Neural cell (in vitro differentiated cells): ENCODE data around the gene TNS1. TPM values are rescaled to one million over a fixed set of nuclear protein-coding genes. Genes with fewer than 3 reads are reported as not detected.

Experiments
- H2AFZ ChIP-seq: fragments of 200-600, 300-800 bp; sonication (generic), shearing (Covaris generic); 2 replicates; pipeline ENCODE4 v1.6.0; 2014; ENCODE audit warnings: low read depth, mild to moderate bottlenecking, antibody characterized with exemption, low read length, moderate library complexity
- H3F3A ChIP-seq: fragments of 200-600 bp; shearing (Covaris generic); 2 replicates; pipeline ENCODE4 v1.6.1; 2016; ENCODE audit warnings: mild to moderate bottlenecking, moderate library complexity, mixed read lengths, antibody characterized with exemption, low read length; ENCODE audit not compliant: insufficient read depth, poor library complexity, severe bottlenecking
- H3K27ac ChIP-seq: fragments of 200-600, 300-800 bp; sonication (generic), shearing (Covaris generic); 2 replicates; pipeline ENCODE4 v1.5.1; 2014; ENCODE audit warnings: mild to moderate bottlenecking, low read length, moderate library complexity
- H3K27me3 ChIP-seq: fragments of 300-800, 200-600 bp; sonication (generic), shearing (Covaris generic); 2 replicates; pipeline ENCODE4 v1.6.0; 2014; ENCODE audit warnings: mild to moderate bottlenecking, low read depth, low read length, moderate library complexity; ENCODE audit not compliant: insufficient read depth
- H3K36me3 ChIP-seq: fragments of 300-800, 200-600 bp; sonication (generic), shearing (Covaris generic); 2 replicates; pipeline ENCODE4 v1.5.1; 2014; ENCODE audit warnings: mild to moderate bottlenecking, antibody characterized with exemption, low read length, moderate library complexity; ENCODE audit not compliant: insufficient read depth
- H3K4me2 ChIP-seq: fragments of 300-800, 200-600 bp; sonication (generic), shearing (Covaris generic); 2 replicates; pipeline ENCODE4 v1.6.0; 2014; ENCODE audit warnings: mild to moderate bottlenecking, low read length
- H3K4me3 ChIP-seq: fragments of 300-800, 200-600 bp; sonication (generic), shearing (Covaris generic); 2 replicates; pipeline ENCODE4 v1.5.1; 2014; ENCODE audit warnings: mild to moderate bottlenecking, low read length, moderate library complexity
- H3K79me2 ChIP-seq: fragments of 200-600 bp; shearing (Covaris generic); replicated peaks from 2 replicates; pipeline ENCODE4 v1.6.0; 2014; ENCODE audit warnings: mild to moderate bottlenecking, low read length, moderate library complexity; ENCODE audit not compliant: insufficient read depth
- H3K9ac ChIP-seq: fragments of 300-800, 200-600 bp; sonication (generic), shearing (Covaris generic); 2 replicates; pipeline ENCODE4 v1.6.1; 2016; ENCODE audit warnings: mild to moderate bottlenecking, low read length, mixed read lengths
- H3K9me2 ChIP-seq: fragments of 200-600 bp; shearing (Covaris generic); 2 replicates; pipeline ENCODE4 v1.6.1; 2016; ENCODE audit warnings: mild to moderate bottlenecking, low read length, mixed read lengths; ENCODE audit not compliant: insufficient read depth
- H3K9me3 ChIP-seq: fragments of 200-600, 300-800 bp; sonication (generic), shearing (Covaris generic); 2 replicates; pipeline ENCODE4 v1.6.1; 2016; ENCODE audit warnings: mild to moderate bottlenecking, mixed run types, low read length, moderate library complexity, mixed read lengths
- H4K20me1 ChIP-seq: fragments of 200-600 bp; shearing (Covaris generic); 2 replicates; pipeline ENCODE4 v1.6.1; 2016; ENCODE audit warnings: mild to moderate bottlenecking, mixed run types; ENCODE audit not compliant: insufficient read depth
- CTCF ChIP-seq: fragments of 450-650 bp; IDR thresholded peaks from 2 replicates; pipeline ENCODE4 v1.5.1; 2014; ENCODE audit warnings: antibody characterized with exemption, mild to moderate bottlenecking, moderate library complexity; ENCODE audit not compliant: poor library complexity, severe bottlenecking
- EP300 ChIP-seq: fragments of 450-650 bp; conservative IDR thresholded peaks from 2 replicates; pipeline ENCODE4 v1.6.1; 2014; ENCODE audit warnings: antibody characterized with exemption, mild to moderate bottlenecking, moderate library complexity; ENCODE audit not compliant: poor library complexity, severe bottlenecking
- EZH2 ChIP-seq: fragments of 200-600, 300-800 bp; shearing (Covaris generic), sonication (generic); IDR thresholded peaks from 2 replicates; pipeline ENCODE4 v1.6.1; 2014; ENCODE audit warnings: antibody characterized with exemption, low read length, borderline replicate concordance, mild to moderate bottlenecking; ENCODE audit not compliant: insufficient read depth, poor library complexity, severe bottlenecking
- MXI1 ChIP-seq: fragments of 450-650 bp; conservative IDR thresholded peaks from 2 replicates; pipeline ENCODE4 v1.6.1; 2014; ENCODE audit warnings: antibody characterized with exemption, mild to moderate bottlenecking; ENCODE audit not compliant: poor library complexity, severe bottlenecking
- POLR2AphosphoS5 ChIP-seq: IDR thresholded peaks from 2 replicates; pipeline ENCODE4 v1.6.1; 2012
- RAD21 ChIP-seq: fragments of 450-650 bp; conservative IDR thresholded peaks from 2 replicates; pipeline ENCODE4 v1.6.1; 2014; ENCODE audit warnings: antibody characterized with exemption, mild to moderate bottlenecking, moderate library complexity
- REST ChIP-seq: IDR thresholded peaks from 2 replicates; pipeline ENCODE4 v1.6.1; 2012; ENCODE audit warnings: borderline replicate concordance
- SMC3 ChIP-seq: fragments of 450-650 bp; conservative IDR thresholded peaks from 2 replicates; pipeline ENCODE4 v1.6.1; 2014; ENCODE audit warnings: antibody characterized with exemption, mild to moderate bottlenecking, moderate library complexity; ENCODE audit not compliant: poor library complexity
- TAF1 ChIP-seq: IDR thresholded peaks from 2 replicates; pipeline ENCODE4 v1.6.1; 2012; ENCODE audit warnings: low read depth
- polyA plus RNA-seq: library from polyadenylated mRNA; depleted of rRNA; stranded (reverse); fragments of >200 nt; gene quantifications from 2 replicates; pipeline ENCODE4 v1.2.3, GENCODE V29; 2014

Gene TNS1
- polyA plus RNA-seq, 1 donor from 2014 or later = 1.5 TPM

GRCh38 chr2:217906798-217907197, 96.0 kb downstream of the TNS1 start:
- Histone ChIP-seq H3K27ac (no peak overlapping the region), H3K9ac (no peak overlapping the region), H3K79me2 (no peaks in the 10 kb centered on the region), H4K20me1 (no peaks in the 10 kb centered on the region), H3K4me2 (no peak overlapping the region), H3K9me2 (no peaks in the 10 kb centered on the region), H3K36me3 (no peaks in the 10 kb centered on the region), H3K4me3 (no peak overlapping the region), H3K27me3 (no peaks in the 10 kb centered on the region), H2AFZ (no peak overlapping the region), H3F3A (no peaks in the 10 kb centered on the region), H3K9me3 (no peaks in the 10 kb centered on the region)
- TF ChIP-seq REST (no peak), POLR2AphosphoS5 (no peak), EZH2 (no peak), SMC3 (no peak), CTCF (no peak), RAD21 (no peak)

- Histone ChIP-seq H3K27me3 (no peaks in the 10 kb centered on the region), H3K9me3 (no peaks in the 10 kb centered on the region), H4K20me1 (no peaks in the 10 kb centered on the region), H2AFZ (no peak overlapping the region), H3K4me3 (no peak overlapping the region), H3F3A (no peaks in the 10 kb centered on the region), H3K9ac (no peak overlapping the region), H3K4me2 (no peak overlapping the region), H3K36me3 (no peaks in the 10 kb centered on the region), H3K9me2 (no peaks in the 10 kb centered on the region), H3K79me2 (no peaks in the 10 kb centered on the region), H3K27ac (no peak overlapping the region)
- TF ChIP-seq RAD21 (no peak), SMC3 (no peak), MXI1 (no peak), CTCF (no peak), TAF1 (no peak), POLR2AphosphoS5 (no peak), REST (no peak), EP300 (no peak), EZH2 (no peak)
Measured at GRCh38 chr2:217905896-217906295, 96.9 kb downstream of the TNS1 start.
